Mucosa of rectum (tissue), 2 donors: Measurements from ENCODE around the gene PDE1C.

Experiments
- H3K27ac ChIP-seq, 2 donors: one replicate each; pipeline ENCODE4 v1.7.0; 2013; ENCODE audit warnings: inconsistent platforms in 2 of 2, low read depth in 2 of 2, low read length in 2 of 2
- H3K27me3 ChIP-seq, 2 donors: one replicate each; pipeline ENCODE4 v1.7.0; 2013; ENCODE audit warnings: low read length in 2 of 2; ENCODE audit not compliant: control insufficient read depth in 2 of 2, insufficient read depth in 2 of 2
- H3K36me3 ChIP-seq, 2 donors: one replicate each; pipeline ENCODE4 v1.7.0; 2013; ENCODE audit warnings: low read length in 2 of 2; ENCODE audit not compliant: control insufficient read depth in 2 of 2, insufficient read depth in 2 of 2
- H3K4me1 ChIP-seq, 2 donors: one replicate each; pipeline ENCODE4 v1.7.0; 2013; ENCODE audit warnings: low read length in 2 of 2, mild to moderate bottlenecking in 1 of 2; ENCODE audit not compliant: control insufficient read depth in 2 of 2, insufficient read depth in 2 of 2
- H3K4me3 ChIP-seq, 2 donors: one replicate each; pipeline ENCODE4 v1.7.0; 2013; ENCODE audit warnings: low read length in 2 of 2
- H3K9ac ChIP-seq, 2 donors: one replicate each; pipeline ENCODE4 v1.7.0; 2013; ENCODE audit warnings: low read length in 2 of 2, low read depth in 1 of 2, mild to moderate bottlenecking in 1 of 2
- H3K9me3 ChIP-seq, 2 donors: one replicate each; pipeline ENCODE4 v1.7.0; 2013; ENCODE audit warnings: low read length in 2 of 2; ENCODE audit not compliant: control insufficient read depth in 2 of 2
- donor health status: healthy.
- donor health status: Normal muscosa, but diverticular disease.

The PDE1C gene

DNA sequence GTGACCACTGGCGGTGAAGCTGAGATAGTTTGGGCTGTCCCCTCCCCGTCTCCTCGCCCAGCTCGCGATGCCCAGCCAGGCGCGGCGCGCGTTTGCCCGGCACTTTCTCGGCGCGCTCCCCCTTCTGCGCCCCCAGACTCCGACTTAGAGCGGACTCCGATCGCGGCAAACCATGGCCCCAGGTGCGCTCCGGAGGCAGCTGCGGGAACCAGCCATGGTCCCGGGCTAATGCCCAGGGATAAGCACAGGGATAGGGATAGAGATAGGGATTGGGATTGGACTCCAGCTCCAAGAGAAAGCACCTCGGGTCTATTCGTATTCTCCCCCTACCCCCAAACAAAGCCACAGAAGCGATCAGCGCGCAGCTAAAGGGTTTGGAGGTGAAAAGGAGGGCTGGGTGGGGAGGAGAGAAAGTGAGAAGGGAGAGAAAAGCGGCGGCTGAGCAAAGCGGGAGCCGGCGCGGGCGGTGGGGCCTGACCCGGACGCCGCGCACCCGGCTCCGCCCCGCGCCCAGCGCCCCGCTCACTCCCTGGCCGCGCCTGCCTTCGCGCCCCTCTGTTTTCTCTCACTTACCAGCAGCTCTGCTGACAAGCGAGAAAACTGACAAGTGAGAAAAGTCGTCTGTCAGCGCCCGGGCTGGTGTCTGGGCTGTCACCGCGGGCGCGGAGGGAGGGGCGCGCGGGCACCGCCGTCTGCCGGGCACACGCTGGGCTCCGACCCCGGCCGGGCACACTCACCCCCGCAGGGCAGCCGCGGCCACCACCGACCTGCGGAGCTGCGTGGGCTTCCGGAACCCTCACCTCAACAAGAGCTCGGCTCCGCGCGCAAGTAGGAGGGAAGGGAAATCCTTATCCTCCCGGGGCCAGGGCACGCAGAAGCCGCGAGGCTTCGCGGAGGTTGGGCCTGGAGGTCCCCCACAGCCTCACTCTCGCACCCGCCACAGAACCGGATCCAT, at the start of gene PDE1C:
Gene PDE1C, minus strand, starts transcription at position 2 of the 955 bp plus-strand sequence.
- Histone ChIP-seq H3K36me3 (no peaks in the 10 kb centered on the region), H3K9me3 (no peaks in the 10 kb centered on the region), H3K27ac (no peak within 1 kb of the TSS), H3K27me3 (peaks cover 4 to 24% of the 10 kb centered on the region in 2 donors), H3K4me1 (no peaks in the 10 kb centered on the region), H3K9ac (peak within 1 kb of the TSS in 1 of 2 donors; percentile 59), H3K4me3 (peak within 1 kb of the TSS; percentile 42 to 53)

DNA sequence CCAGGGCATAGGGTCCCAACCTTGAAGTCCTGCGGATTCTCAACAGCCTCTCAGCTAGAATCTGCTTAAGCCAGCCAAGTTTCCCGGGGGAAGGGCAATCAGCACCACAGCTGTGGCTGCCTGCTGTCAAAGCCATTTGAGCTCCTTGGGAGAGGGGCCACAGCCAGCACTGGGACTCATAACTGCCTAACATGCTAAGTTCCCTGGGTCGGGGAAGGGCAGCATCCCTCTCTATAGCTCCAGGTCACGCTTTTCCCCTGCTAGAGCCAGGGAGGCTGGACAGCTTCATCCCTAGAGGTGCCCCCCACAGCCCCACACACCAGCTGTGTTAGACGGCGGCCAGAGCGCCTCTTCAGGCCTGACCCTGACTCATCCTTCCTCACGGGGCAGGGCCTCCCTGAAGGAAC, 49.6 kb upstream of the PDE1C start:
- Histone ChIP-seq H3K4me3 (no peak overlapping the region), H3K36me3 (no peaks in the 10 kb centered on the region), H3K27ac (no peak overlapping the region), H3K27me3 (no peaks in the 10 kb centered on the region), H3K9ac (no peak overlapping the region), H3K9me3 (no peaks in the 10 kb centered on the region), H3K4me1 (no peaks in the 10 kb centered on the region)

DNA sequence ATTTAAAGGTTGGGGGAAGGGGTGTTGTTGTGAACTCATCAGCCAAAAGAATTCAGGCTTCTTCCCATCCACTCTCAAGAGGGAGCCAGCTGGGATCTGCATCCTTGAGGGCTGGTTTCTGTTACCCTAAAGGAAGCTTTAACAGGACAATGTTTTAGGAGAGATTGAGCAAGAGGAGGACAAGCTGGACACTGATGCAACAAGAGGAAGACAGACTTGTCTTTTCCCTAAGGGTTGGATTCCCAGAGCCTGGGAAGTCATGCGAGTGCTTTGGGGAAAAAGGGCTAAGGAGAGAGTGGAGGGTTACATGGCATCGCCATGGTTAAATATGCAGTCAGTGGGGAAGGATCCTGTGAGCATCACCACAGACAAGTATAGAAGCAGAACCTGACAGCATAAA, 47.6 kb upstream of the PDE1C start:
- no peak overlapping the region for H3K27ac ChIP-seq
- H3K36me3 ChIP-seq: no peaks in the 10 kb centered on the region
- no peak overlapping the region for H3K4me3 ChIP-seq
- no peak overlapping the region for H3K9ac ChIP-seq
- no peaks in the 10 kb centered on the region for H3K4me1 ChIP-seq
- H3K9me3 ChIP-seq: no peaks in the 10 kb centered on the region
- H3K27me3 ChIP-seq: no peaks in the 10 kb centered on the region

DNA sequence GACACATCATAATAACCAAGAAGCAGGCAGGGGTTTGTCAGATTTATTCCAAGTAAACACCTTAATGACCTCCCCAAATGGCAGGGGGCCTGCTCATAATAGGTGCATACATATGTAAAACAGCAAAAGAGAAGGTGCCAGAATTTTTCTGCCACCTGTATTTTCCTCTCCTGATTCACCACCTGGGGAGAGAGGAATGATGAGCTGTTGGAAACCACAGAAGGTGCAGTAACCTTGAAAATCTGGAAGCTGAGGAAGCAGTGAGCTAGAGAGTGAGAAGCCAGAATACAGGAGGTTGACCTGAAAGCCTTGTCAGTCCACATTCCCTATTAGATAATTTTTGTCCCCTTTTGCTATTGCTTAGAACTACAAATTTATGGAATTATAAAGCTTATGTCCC, 46.2 kb upstream of the PDE1C start:
- Histone ChIP-seq H3K36me3 (no peaks in the 10 kb centered on the region), H3K4me1 (no peaks in the 10 kb centered on the region), H3K27me3 (no peaks in the 10 kb centered on the region), H3K4me3 (no peak overlapping the region), H3K9me3 (peaks cover 0 to 4% of the 10 kb centered on the region in 2 donors), H3K27ac (no peak overlapping the region), H3K9ac (no peak overlapping the region)

DNA sequence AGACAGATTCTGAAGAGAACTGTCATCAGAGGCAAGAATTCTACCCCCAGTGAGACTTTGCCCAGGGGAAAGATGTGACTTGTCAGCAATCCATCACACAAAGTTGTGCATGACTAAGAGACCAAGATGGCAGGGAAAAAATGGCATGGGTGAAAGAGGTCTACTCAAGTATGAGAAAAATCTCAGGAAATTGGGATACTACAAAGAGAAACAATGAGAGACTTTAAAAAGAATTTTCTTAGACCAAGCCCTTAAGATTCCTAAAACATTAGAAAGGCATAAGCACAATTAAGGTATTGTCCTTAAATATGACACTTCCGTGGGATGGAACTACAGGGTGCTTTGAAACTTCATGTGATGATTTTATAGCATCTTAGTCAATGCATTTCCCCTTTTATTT, 45.6 kb upstream of the PDE1C start:
- Histone ChIP-seq H3K9ac (no peak overlapping the region), H3K4me1 (no peaks in the 10 kb centered on the region), H3K4me3 (no peak overlapping the region), H3K9me3 (peaks cover 0 to 4% of the 10 kb centered on the region in 2 donors), H3K27ac (no peak overlapping the region), H3K27me3 (no peaks in the 10 kb centered on the region), H3K36me3 (no peaks in the 10 kb centered on the region)

DNA sequence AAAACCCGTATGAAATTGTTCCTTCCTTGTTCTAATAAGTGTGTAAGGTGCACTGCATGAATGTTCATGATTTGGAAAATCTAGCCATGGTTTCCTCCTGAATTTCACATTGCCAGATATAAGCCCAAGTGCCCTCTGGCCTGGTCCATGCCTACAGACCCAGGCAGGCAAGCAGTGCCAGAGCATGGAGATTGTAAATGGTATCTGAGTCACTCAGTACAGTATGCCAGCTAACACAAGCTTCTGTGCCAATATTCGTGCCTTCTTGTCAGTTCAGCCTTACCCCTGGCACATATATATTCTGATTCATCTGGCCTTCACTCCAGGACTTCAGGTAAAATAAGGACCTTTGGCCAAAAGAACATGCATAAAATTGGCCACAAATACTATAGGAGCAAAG, 38.4 kb upstream of the PDE1C start:
- Histone ChIP-seq H3K36me3 (no peaks in the 10 kb centered on the region), H3K4me1 (no peaks in the 10 kb centered on the region), H3K27ac (no peak overlapping the region), H3K9me3 (peaks cover 0 to 4% of the 10 kb centered on the region in 2 donors), H3K27me3 (no peaks in the 10 kb centered on the region), H3K4me3 (no peak overlapping the region), H3K9ac (no peak overlapping the region)

- no peaks in the 10 kb centered on the region for H3K9me3 ChIP-seq
- no peak overlapping the region for H3K4me3 ChIP-seq
- H3K9ac ChIP-seq: no peak overlapping the region
- H3K4me1 ChIP-seq: no peaks in the 10 kb centered on the region
- no peaks in the 10 kb centered on the region for H3K27me3 ChIP-seq
- no peak overlapping the region for H3K27ac ChIP-seq
- no peaks in the 10 kb centered on the region for H3K36me3 ChIP-seq
These were observed 34.6 kb upstream of the PDE1C start for GRCh38 chr7:32104766-32105165.

DNA sequence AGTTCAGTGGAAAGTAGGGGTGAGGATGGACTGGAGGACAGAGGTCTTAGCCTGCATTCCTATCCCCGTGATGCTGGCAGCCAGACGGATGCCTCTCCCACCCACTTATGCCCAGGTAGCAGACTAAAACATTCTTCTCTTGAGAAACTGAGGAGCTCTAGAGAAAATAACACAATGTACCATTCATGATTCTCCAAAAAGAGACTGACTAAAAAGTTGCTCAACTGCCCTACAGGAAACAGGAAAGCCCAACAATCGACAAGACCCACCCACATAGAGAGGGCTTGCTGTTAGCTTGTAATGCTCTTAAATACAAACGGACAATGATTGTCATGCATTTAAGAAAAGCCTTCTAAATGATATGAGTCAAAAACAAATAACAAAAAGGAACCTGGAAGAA, 33.2 kb upstream of the PDE1C start:
- no peak overlapping the region for H3K27ac ChIP-seq
- H3K36me3 ChIP-seq: no peaks in the 10 kb centered on the region

GRCh38 chr7:32102432-32102873, 32.2 kb upstream of the PDE1C start:
- H3K4me1 ChIP-seq: no peaks in the 10 kb centered on the region
- no peaks in the 10 kb centered on the region for H3K9me3 ChIP-seq
- no peak overlapping the region for H3K4me3 ChIP-seq
- H3K9ac ChIP-seq: no peak overlapping the region
- H3K27me3 ChIP-seq: no peaks in the 10 kb centered on the region
- H3K27ac ChIP-seq: no peak overlapping the region
- no peaks in the 10 kb centered on the region for H3K36me3 ChIP-seq

More for the DNA sequence above, 33.2 kb upstream of the PDE1C start:
- Histone ChIP-seq H3K4me1 (no peaks in the 10 kb centered on the region), H3K9me3 (no peaks in the 10 kb centered on the region), H3K27me3 (no peaks in the 10 kb centered on the region), H3K4me3 (no peak overlapping the region), H3K9ac (no peak overlapping the region)

DNA sequence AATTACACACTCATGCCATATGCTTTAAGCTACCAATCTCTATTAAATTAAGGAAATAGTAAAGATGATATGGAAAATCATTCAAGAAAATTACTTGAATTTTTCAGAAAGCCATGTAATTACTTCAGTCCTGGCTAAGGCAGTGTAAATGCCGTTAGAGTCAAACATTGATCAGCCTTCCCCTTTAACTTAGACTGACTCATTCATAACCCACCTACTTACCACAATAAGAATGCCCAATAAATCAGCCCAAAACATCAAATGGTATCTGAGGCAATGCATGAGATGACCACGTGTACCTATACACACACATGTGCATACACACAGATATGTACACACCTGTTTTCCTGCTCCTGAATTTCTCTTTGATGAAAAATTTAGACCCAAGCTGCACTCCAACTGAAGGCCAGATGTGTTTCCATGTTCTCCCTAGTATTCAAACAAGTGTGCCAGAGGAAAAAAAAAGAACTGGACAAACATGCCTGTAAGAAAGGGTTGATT, 30.2 kb upstream of the PDE1C start:
- H3K27ac ChIP-seq: no peak overlapping the region
- H3K9me3 ChIP-seq: no peaks in the 10 kb centered on the region
- no peaks in the 10 kb centered on the region for H3K4me1 ChIP-seq
- no peaks in the 10 kb centered on the region for H3K36me3 ChIP-seq
- H3K27me3 ChIP-seq: no peaks in the 10 kb centered on the region
- no peak overlapping the region for H3K4me3 ChIP-seq
- no peak overlapping the region for H3K9ac ChIP-seq
